Neural progenitor cell (in vitro differentiated cells): ENCODE data around the gene CPN2.

ENCODE experiments used
- EZH2 ChIP-seq: fragments of 200-600 bp; sonication (generic); IDR thresholded peaks from 2 replicates; pipeline ENCODE4 v1.6.1; 2017; ENCODE audit warnings: antibody characterized with exemption, mild to moderate bottlenecking, moderate library complexity
- TF ChIP-seq, protein P1 (sequence below): fragments of 200-600 bp; sonication (generic); IDR thresholded peaks from 2 replicates; pipeline ENCODE4 v1.5.1; 2017; ENCODE audit warnings: antibody characterized with exemption, mild to moderate bottlenecking

DNA sequence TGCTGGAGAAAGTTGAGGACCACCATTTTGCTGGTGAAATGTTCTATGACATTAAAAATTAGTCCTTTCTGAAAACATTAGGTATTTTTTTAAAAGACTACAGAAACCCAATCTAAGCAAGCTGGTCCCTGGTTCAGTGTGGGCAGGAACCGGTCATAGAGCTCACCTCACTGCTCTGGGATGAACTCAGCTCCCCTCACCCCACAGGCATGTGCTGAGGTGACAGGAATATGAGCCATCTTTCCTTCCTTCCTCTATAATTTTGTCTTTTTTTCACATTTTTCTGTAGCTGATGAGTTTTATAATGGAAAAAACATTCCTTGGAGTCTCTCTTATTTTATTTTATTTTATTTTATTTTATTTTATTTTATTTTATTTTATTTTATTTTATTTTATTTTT lies 26.6 kb upstream of the CPN2 start:
- TF ChIP-seq, protein P1, sequence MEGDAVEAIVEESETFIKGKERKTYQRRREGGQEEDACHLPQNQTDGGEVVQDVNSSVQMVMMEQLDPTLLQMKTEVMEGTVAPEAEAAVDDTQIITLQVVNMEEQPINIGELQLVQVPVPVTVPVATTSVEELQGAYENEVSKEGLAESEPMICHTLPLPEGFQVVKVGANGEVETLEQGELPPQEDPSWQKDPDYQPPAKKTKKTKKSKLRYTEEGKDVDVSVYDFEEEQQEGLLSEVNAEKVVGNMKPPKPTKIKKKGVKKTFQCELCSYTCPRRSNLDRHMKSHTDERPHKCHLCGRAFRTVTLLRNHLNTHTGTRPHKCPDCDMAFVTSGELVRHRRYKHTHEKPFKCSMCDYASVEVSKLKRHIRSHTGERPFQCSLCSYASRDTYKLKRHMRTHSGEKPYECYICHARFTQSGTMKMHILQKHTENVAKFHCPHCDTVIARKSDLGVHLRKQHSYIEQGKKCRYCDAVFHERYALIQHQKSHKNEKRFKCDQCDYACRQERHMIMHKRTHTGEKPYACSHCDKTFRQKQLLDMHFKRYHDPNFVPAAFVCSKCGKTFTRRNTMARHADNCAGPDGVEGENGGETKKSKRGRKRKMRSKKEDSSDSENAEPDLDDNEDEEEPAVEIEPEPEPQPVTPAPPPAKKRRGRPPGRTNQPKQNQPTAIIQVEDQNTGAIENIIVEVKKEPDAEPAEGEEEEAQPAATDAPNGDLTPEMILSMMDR, result no peak
- TF ChIP-seq EZH2, result no peak
